GM12878 (cell line): ENCODE data around the gene METTL16. TPM values are rescaled to one million over a fixed set of nuclear protein-coding genes. Genes with fewer than 3 reads are reported as not detected.

Source experiments
- ATAC-seq: fragments of 200-7000 bp; cut with Tn5 transposase; 3 replicates; pipeline ENCODE4 v1.9.1; 2020; ENCODE audit warnings: mild to moderate bottlenecking, moderate library complexity
- BruUV-seq: library from RNA; stranded (reverse); fragments of 400-500 nt; replicated peaks from 2 replicates; lab custom pipeline; 2021; lab: Mats Ljungman, UMichigan
- CTCF ChIA-PET: fragments of 300-600 bp; sonication (Branson Sonifier 250); formaldehyde crosslinking; extraction: SDS; loops from one replicate; lab custom pipeline; 2021; ENCODE audit warnings: inconsistent platforms; lab: Yijun Ruan, JAX
- POLR2A ChIA-PET: fragments of 350-600 bp; formaldehyde crosslinking; extraction: SDS; loops from one replicate; lab custom pipeline; 2021; ENCODE audit warnings: inconsistent platforms; lab: Charles Lee
- RAD21 ChIA-PET: fragments of 300-600 bp; sonication (Branson Sonifier 250); formaldehyde crosslinking; loops from one replicate; lab custom pipeline; 2023; ENCODE audit warnings: antibody characterized with exemption; ENCODE audit not compliant: unreplicated experiment; lab: Charles Lee
- SMC1A ChIA-PET: fragments of 300-600 bp; sonication (Branson Sonifier 250); formaldehyde crosslinking; loops from one replicate; lab custom pipeline; 2023; ENCODE audit not compliant: unreplicated experiment, uncharacterized antibody; lab: Charles Lee
- DNase-seq: peaks from one replicate; pipeline ENCODE4 v3.0.0-alpha.2; 2011; ENCODE audit warnings: low read depth, low spot score
- FAIRE-seq: peaks from 3 replicates; lab custom pipeline; 2011; peaks lifted over from hg19 to GRCh38; lab: Jason Lieb, UNC
- H2AFZ ChIP-seq: 2 replicates; pipeline ENCODE4 v1.6.0; 2011; ENCODE audit warnings: low read depth, low read length, control low read depth; ENCODE audit not compliant: control insufficient read depth
- H3K27ac ChIP-seq: 2 replicates; pipeline ENCODE4 v1.5.1; 2011; ENCODE audit warnings: control low read depth; ENCODE audit not compliant: control insufficient read depth, insufficient read depth
- H3K27me3 ChIP-seq, 2 experiments: replicated peaks in 1 of 2; 2 replicates each; pipeline versions ENCODE4 v1.6.0 to v1.6.1; 2011; ENCODE audit warnings: low read length in 1 of 2; ENCODE audit not compliant: control insufficient read depth in 2 of 2, insufficient read depth in 2 of 2
- H3K36me3 ChIP-seq, 2 experiments: 2 replicates each; pipeline ENCODE4 v1.5.1; 2011; ENCODE audit warnings: low read length in 1 of 2; ENCODE audit not compliant: control insufficient read depth in 2 of 2, insufficient read depth in 2 of 2
- H3K4me1 ChIP-seq: 2 replicates; pipeline ENCODE4 v1.6.1; 2011; ENCODE audit warnings: mild to moderate bottlenecking, low read length, moderate library complexity, mixed read lengths; ENCODE audit not compliant: control insufficient read depth, insufficient read depth
- H3K4me2 ChIP-seq: 2 replicates; pipeline ENCODE4 v1.6.0; 2011; ENCODE audit warnings: control low read depth; ENCODE audit not compliant: control insufficient read depth, insufficient read depth
- H3K4me3 ChIP-seq: fragments of 200-600 bp; sonication (generic); 2 replicates; pipeline ENCODE4 v1.5.1; 2016
- H3K79me2 ChIP-seq: 2 replicates; pipeline ENCODE4 v1.6.0; 2011; ENCODE audit warnings: low read length; ENCODE audit not compliant: control insufficient read depth, insufficient read depth
- H3K9ac ChIP-seq: 2 replicates; pipeline ENCODE4 v1.8.0; 2011; ENCODE audit warnings: low read length, control low read depth, mixed read lengths; ENCODE audit not compliant: control insufficient read depth, insufficient read depth
- H3K9me3 ChIP-seq: replicated peaks from 3 replicates; pipeline ENCODE4 v1.5.1; 2011; ENCODE audit warnings: mild to moderate bottlenecking, low read length; ENCODE audit not compliant: control insufficient read depth, insufficient read depth
- H4K20me1 ChIP-seq: 2 replicates; pipeline ENCODE4 v1.6.0; 2011; ENCODE audit not compliant: control insufficient read depth, insufficient read depth
- HCFC1 ChIP-seq: fragments of 150-350 bp; IDR thresholded peaks from 2 replicates; pipeline ENCODE4 v1.6.1; 2014; ENCODE audit warnings: low read length
- KAT2A ChIP-seq: conservative IDR thresholded peaks from 2 replicates; pipeline ENCODE4 v1.6.1; 2011; ENCODE audit warnings: low read depth, low read length; ENCODE audit not compliant: control insufficient read depth
- KDM1A ChIP-seq: fragments of 200-600 bp; sonication (generic); IDR thresholded peaks from 2 replicates; pipeline ENCODE4 v1.6.1; 2016; ENCODE audit warnings: borderline replicate concordance
- NRF1 ChIP-seq: conservative IDR thresholded peaks from 2 replicates; pipeline ENCODE4 v1.6.1; 2011; ENCODE audit warnings: mild to moderate bottlenecking, low read depth, low read length, improper control_type of control experiment
- RCOR1 ChIP-seq: conservative IDR thresholded peaks from 2 replicates; pipeline ENCODE4 v1.6.1; 2012; ENCODE audit warnings: low read depth, low read length, improper control_type of control experiment
- SMAD5 ChIP-seq: IDR thresholded peaks from 2 replicates; pipeline ENCODE4 v1.6.1; 2016; ENCODE audit warnings: antibody characterized with exemption, low read depth
- SPI1 ChIP-seq: IDR thresholded peaks from 2 replicates; pipeline ENCODE4 v1.6.1; 2011; ENCODE audit warnings: low read depth, mild to moderate bottlenecking, low read length, moderate library complexity, borderline replicate concordance; ENCODE audit not compliant: insufficient read depth
- TBL1XR1 ChIP-seq: IDR thresholded peaks from 2 replicates; pipeline ENCODE4 v1.6.1; 2012; ENCODE audit warnings: low read depth, low read length, improper control_type of control experiment
- ZNF24 ChIP-seq: fragments of 450-650 bp; IDR thresholded peaks from 2 replicates; pipeline ENCODE4 v1.6.1; 2017; ENCODE audit warnings: antibody characterized with exemption, mild to moderate bottlenecking
- ZZZ3 ChIP-seq: IDR thresholded peaks from 2 replicates; pipeline ENCODE4 v1.6.1; 2011; ENCODE audit warnings: low read depth; ENCODE audit not compliant: control insufficient read depth, insufficient read length
- WGBS: methylation state at CpG from one replicate; pipeline ENCODE4 v1.1.6; 2016; ENCODE audit warnings: low lambda C conversion rate; ENCODE audit not compliant: insufficient replicate concordance, insufficient coverage; ENCODE audit errors: missing lambda C conversion rate; 5-methylcytosine and 5-hydroxymethylcytosine counted together
- in situ Hi-C: fragments of 300-500 bp; cut with MboI; formaldehyde crosslinking; loops from 9 replicates; pipeline ENCODE4 v1.14.3; 2018; ENCODE audit warnings: mixed read lengths
- intact Hi-C: fragments of 100-400 bp; cut with micrococcal nuclease; formaldehyde crosslinking; loops from one replicate; pipeline ENCODE4 v1.14.2; 2022; ENCODE audit not compliant: unreplicated experiment
- polyA plus RNA-seq, 11 experiments: library from polyadenylated mRNA; depleted of rRNA in 4 of 11; unstranded in 6 of 11; stranded (reverse) in 5 of 11; fragments of >200 nt; fragmentation: Nextera tagmentation in 4 of 11; fragmentation: Illumina TruSeq in 1 of 11; extraction: Ambion mirVana in 4 of 11; extraction: Trizol in 1 of 11; gene quantifications; 1 replicate in 1 of 11; 2 replicates in 10 of 11; pipeline versions ENCODE4 v1.2.1 to v1.2.3, GENCODE V29; 2011 to 2016; ENCODE audit warnings: inconsistent platforms in 2 of 11, missing spikeins in 2 of 11, low read depth in 1 of 11
- total RNA-seq, 4 experiments: library from RNA; depleted of rRNA in 3 of 4; stranded (reverse); fragments of >200 nt in 3 of 4; fragmentation: Illumina TruSeq in 1 of 4; extraction: Trizol in 1 of 4; gene quantifications; 2 replicates each; pipeline versions ENCODE4 v1.2.1 to v1.2.3, GENCODE V29; 2013 to 2021
- TF ChIP-seq, protein P1 (sequence below): IDR thresholded peaks from 2 replicates; pipeline ENCODE4 v1.6.1; 2012; ENCODE audit warnings: low read depth, low read length, improper control_type of control experiment
- TF ChIP-seq, protein P2 (sequence below): IDR thresholded peaks from 2 replicates; pipeline ENCODE4 v1.6.1; 2012; ENCODE audit warnings: mild to moderate bottlenecking, low read depth, low read length

METTL16 gene
- total and polyA plus RNA-seq, 10 of the 15 experiments (the other 5 are each of a cell fraction or from before 2014, with no cell fraction given) = 15.6 to 34.3 (median 23.7) TPM

DNA sequence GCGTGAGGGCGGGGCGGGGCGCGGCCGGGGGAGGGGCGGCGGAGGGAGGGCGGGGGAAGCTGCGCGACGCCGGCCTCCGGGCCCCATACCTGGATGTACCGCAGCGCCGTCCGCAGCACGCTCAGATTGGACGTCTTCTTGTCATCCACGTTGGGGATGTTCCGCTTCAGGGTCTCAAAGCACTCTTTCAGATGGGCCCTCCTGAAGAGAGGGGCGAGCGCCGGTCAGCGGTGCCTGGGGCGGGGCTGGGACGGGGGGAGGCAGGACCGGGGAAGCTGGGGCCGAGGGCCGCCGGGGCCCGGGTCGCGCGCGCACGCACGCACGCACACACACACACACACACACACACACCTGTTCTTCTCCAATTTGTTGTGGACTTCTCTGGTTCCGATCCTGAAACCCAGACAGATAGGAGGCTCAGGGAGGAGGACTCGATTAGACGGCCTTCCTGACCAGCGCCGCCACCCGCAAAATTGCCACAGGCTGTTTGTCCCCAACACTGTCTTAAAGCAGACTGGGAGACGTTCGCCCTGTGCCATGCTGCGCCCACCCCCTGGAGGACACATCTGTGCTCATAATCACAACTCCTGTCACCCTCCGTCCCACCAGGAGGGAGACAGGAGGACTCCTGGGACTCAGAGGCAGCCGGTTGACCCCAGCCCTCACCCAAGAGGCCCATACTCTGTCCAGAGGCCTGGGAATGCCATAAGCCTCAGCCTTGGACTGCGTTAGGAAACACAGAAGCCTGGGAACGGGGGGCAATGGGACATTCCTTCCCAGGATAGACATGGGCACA lies 117.5 kb downstream of the METTL16 start (continued):
- TF ChIP-seq SPI1 = no peak
- TF ChIP-seq, all 136 proteins: peak for 0

GRCh38 chr17:2393174-2393953 lies 118.3 kb downstream of the METTL16 start:
- FAIRE-seq (peak; percentile 71), ATAC-seq (peak; percentile 51), DNase-seq (no peak)
- Histone ChIP-seq H3K79me2 (peaks cover 11% of the 10 kb centered on the region), H2AFZ (peak overlapping the region; percentile 82), H4K20me1 (no peaks in the 10 kb centered on the region), H3K27ac (peak overlapping the region; percentile 86), H3K27me3 (no peaks in the 10 kb centered on the region), H3K4me1 (peaks cover 29% of the 10 kb centered on the region), H3K4me2 (peak overlapping the region; percentile 83), H3K36me3 (peaks cover 0 to 4% of the 10 kb centered on the region in 2 experiments; a peak in 1 of 4 replicates), H3K9me3 (no peaks in the 10 kb centered on the region), H3K4me3 (peak overlapping the region; percentile 78), H3K9ac (peak overlapping the region; percentile 77)
- intact Hi-C loops = loop anchor here (2.0 kb wide), 1 partner anchor 317 kb away; the partner anchor contains the start of gene CLUH
- CTCF ChIA-PET = interaction anchor here (1.3 to 4.7 kb wide), 3 partner anchors 10 to 40 kb away, joined by 3 to 73 read pairs (median 50); no protein-coding TSS in a partner anchor
- WGBS = 2% methylated on average over 52 of the region's 99 CpGs
- in situ Hi-C loops = no loop called here
- POLR2A ChIA-PET = interaction anchor here (0.6 to 3.3 kb wide), 5 partner anchors 9 to 240 kb away, joined by 3 to 16 read pairs (median 3); no protein-coding TSS in a partner anchor
- RAD21 ChIA-PET = interaction anchor here (0.6 to 3.8 kb wide), 4 partner anchors 9 to 23 kb away, joined by 3 to 50 read pairs (median 26); no protein-coding TSS in a partner anchor
- no TSS peak for BruUV-seq
- SMC1A ChIA-PET = interaction anchor here (1.5 to 3.0 kb wide), 3 partner anchors 9 to 57 kb away, joined by 3 to 34 read pairs (median 20); partner anchors contain the start of gene TSR1
- no peak; the same call in 1 of the 2 replicates for TF ChIP-seq HCFC1
- no peak for TF ChIP-seq TBL1XR1
- peak; percentile 24; the same call in 1 of the 2 replicates for TF ChIP-seq SMAD5
- TF ChIP-seq ZNF24 = no peak
- no peak for TF ChIP-seq KAT2A
- no peak for TF ChIP-seq KDM1A
- TF ChIP-seq ZZZ3 = no peak
- peak; percentile 65 for TF ChIP-seq NRF1
- TF ChIP-seq, protein P1, sequence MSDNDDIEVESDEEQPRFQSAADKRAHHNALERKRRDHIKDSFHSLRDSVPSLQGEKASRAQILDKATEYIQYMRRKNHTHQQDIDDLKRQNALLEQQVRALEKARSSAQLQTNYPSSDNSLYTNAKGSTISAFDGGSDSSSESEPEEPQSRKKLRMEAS = peak; percentile 92
- TF ChIP-seq, protein P2, sequence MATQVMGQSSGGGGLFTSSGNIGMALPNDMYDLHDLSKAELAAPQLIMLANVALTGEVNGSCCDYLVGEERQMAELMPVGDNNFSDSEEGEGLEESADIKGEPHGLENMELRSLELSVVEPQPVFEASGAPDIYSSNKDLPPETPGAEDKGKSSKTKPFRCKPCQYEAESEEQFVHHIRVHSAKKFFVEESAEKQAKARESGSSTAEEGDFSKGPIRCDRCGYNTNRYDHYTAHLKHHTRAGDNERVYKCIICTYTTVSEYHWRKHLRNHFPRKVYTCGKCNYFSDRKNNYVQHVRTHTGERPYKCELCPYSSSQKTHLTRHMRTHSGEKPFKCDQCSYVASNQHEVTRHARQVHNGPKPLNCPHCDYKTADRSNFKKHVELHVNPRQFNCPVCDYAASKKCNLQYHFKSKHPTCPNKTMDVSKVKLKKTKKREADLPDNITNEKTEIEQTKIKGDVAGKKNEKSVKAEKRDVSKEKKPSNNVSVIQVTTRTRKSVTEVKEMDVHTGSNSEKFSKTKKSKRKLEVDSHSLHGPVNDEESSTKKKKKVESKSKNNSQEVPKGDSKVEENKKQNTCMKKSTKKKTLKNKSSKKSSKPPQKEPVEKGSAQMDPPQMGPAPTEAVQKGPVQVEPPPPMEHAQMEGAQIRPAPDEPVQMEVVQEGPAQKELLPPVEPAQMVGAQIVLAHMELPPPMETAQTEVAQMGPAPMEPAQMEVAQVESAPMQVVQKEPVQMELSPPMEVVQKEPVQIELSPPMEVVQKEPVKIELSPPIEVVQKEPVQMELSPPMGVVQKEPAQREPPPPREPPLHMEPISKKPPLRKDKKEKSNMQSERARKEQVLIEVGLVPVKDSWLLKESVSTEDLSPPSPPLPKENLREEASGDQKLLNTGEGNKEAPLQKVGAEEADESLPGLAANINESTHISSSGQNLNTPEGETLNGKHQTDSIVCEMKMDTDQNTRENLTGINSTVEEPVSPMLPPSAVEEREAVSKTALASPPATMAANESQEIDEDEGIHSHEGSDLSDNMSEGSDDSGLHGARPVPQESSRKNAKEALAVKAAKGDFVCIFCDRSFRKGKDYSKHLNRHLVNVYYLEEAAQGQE = no peak
- no peak for TF ChIP-seq RCOR1
